NT2/D1 (cell line): Measurements from ENCODE around the gene CNKSR3.

ENCODE experiments used
- YY1 ChIP-seq: IDR thresholded peaks from 2 replicates; pipeline ENCODE4 v1.6.1; 2011; ENCODE audit not compliant: insufficient read length, insufficient read depth
- ZNF274 ChIP-seq: IDR thresholded peaks from 2 replicates; pipeline ENCODE4 v1.6.1; 2011; ENCODE audit warnings: mild to moderate bottlenecking, low read depth, low read length

DNA sequence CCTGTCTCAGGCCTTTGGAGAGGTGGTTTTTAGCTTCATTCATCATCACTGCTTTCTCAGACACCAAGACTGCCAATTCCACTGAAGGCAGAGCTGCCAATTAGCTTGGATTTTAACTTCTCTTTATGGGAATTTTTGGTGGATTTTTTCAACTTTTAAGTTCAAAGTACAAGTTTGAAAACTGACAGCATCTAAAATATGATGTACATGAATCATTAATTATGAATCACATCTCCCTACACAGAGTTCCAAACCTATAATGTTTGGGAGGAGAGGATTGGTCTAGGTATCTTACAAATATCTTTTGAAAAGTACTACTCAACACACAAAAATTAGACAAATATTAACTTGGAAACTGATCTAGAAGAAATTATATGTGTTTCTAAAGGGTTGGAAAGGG, 25.5 kb downstream of the CNKSR3 start:
- TF ChIP-seq ZNF274 (no peak), YY1 (no peak)
